WERI-Rb-1 (cell line): ENCODE data around the gene FOSB.

Experiments
- DNase-seq: peaks from one replicate; pipeline ENCODE4 v3.0.0-alpha.2; 2020
- H3K27ac ChIP-seq: fragments of 250-450 bp; sonication (Bioruptor Pico); 2 replicates; pipeline ENCODE4 v1.5.1; 2020; ENCODE audit warnings: mild to moderate bottlenecking, moderate library complexity
- H3K27me3 ChIP-seq: fragments of 250-450 bp; sonication (Bioruptor Pico); 2 replicates; pipeline ENCODE4 v1.5.1; 2021; ENCODE audit warnings: mild to moderate bottlenecking, low read depth, moderate library complexity; ENCODE audit not compliant: insufficient read depth, severe bottlenecking
- H3K36me3 ChIP-seq: fragments of 250-450 bp; sonication (Bioruptor Pico); 2 replicates; pipeline ENCODE4 v1.5.1; 2020; ENCODE audit warnings: mild to moderate bottlenecking, moderate library complexity
- H3K4me3 ChIP-seq: 2 replicates; pipeline ENCODE4 v1.5.1; 2011; ENCODE audit warnings: low read depth, mild to moderate bottlenecking, control low read depth, low read length
- H3K9me3 ChIP-seq: fragments of 250-450 bp; sonication (Bioruptor Pico); 2 replicates; pipeline ENCODE4 v1.5.1; 2021; ENCODE audit warnings: mild to moderate bottlenecking, moderate library complexity; ENCODE audit not compliant: severe bottlenecking
- TF ChIP-seq, protein P1 (sequence below): IDR thresholded peaks from 2 replicates; pipeline ENCODE4 v1.5.1; 2011; ENCODE audit warnings: low read depth, mild to moderate bottlenecking, control low read depth, inconsistent platforms, low read length

FOSB gene

DNA sequence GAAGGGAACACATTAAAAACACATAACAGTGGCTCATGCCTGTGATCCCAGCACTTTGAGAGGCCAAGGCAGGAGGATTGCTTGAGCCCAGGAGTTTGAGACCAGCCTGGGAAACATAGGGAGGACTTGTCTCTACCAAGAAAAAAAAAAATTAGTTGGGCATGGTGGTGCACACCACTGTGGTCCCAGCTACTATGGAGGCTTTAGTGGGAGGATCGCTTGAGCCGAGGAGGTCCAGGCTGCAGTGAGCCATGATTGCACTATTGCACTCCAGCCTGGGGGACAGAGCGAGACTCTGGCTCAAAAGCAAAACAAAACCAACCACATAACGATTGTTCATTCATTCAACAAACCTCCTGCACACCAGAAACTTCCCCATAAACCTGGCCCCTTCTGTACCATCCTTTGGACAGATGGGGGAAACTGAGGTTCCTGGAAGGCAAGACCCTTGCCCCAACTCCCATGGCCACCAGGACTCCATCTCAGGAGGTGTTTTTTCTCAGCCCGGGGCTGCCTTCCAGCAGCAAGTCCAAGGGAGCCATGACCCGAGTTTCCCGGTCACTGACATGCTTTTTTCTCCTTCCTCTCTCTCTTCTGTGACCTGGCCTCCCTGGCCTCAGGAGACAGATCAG is 4.3 kb downstream of the FOSB start:
- no peak overlapping the region for H3K4me3 ChIP-seq
- H3K27ac ChIP-seq = no peak overlapping the region
- no peaks in the 10 kb centered on the region for H3K36me3 ChIP-seq
- H3K9me3 ChIP-seq = no peaks in the 10 kb centered on the region
- TF ChIP-seq, protein P1, sequence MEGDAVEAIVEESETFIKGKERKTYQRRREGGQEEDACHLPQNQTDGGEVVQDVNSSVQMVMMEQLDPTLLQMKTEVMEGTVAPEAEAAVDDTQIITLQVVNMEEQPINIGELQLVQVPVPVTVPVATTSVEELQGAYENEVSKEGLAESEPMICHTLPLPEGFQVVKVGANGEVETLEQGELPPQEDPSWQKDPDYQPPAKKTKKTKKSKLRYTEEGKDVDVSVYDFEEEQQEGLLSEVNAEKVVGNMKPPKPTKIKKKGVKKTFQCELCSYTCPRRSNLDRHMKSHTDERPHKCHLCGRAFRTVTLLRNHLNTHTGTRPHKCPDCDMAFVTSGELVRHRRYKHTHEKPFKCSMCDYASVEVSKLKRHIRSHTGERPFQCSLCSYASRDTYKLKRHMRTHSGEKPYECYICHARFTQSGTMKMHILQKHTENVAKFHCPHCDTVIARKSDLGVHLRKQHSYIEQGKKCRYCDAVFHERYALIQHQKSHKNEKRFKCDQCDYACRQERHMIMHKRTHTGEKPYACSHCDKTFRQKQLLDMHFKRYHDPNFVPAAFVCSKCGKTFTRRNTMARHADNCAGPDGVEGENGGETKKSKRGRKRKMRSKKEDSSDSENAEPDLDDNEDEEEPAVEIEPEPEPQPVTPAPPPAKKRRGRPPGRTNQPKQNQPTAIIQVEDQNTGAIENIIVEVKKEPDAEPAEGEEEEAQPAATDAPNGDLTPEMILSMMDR = no peak
- no peaks in the 10 kb centered on the region for H3K27me3 ChIP-seq
- no peak for DNase-seq

DNA sequence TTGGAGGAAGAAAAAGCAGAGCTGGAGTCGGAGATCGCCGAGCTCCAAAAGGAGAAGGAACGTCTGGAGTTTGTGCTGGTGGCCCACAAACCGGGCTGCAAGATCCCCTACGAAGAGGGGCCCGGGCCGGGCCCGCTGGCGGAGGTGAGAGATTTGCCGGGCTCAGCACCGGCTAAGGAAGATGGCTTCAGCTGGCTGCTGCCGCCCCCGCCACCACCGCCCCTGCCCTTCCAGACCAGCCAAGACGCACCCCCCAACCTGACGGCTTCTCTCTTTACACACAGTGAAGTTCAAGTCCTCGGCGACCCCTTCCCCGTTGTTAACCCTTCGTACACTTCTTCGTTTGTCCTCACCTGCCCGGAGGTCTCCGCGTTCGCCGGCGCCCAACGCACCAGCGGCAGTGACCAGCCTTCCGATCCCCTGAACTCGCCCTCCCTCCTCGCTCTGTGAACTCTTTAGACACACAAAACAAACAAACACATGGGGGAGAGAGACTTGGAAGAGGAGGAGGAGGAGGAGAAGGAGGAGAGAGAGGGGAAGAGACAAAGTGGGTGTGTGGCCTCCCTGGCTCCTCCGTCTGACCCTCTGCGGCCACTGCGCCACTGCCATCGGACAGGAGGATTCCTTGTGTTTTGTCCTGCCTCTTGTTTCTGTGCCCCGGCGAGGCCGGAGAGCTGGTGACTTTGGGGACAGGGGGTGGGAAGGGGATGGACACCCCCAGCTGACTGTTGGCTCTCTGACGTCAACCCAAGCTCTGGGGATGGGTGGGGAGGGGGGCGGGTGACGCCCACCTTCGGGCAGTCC is 5.0 kb downstream of the FOSB start:
- Histone ChIP-seq H3K9me3 (no peaks in the 10 kb centered on the region), H3K27me3 (no peaks in the 10 kb centered on the region), H3K4me3 (no peak overlapping the region), H3K27ac (no peak overlapping the region), H3K36me3 (no peaks in the 10 kb centered on the region)
- TF ChIP-seq, protein P1 = no peak
- DNase-seq = no peak

DNA sequence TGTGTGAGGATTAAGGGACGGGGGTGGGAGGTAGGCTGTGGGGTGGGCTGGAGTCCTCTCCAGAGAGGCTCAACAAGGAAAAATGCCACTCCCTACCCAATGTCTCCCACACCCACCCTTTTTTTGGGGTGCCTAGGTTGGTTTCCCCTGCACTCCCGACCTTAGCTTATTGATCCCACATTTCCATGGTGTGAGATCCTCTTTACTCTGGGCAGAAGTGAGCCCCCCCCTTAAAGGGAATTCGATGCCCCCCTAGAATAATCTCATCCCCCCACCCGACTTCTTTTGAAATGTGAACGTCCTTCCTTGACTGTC is 5.5 kb downstream of the FOSB start:
- no peak overlapping the region for H3K4me3 ChIP-seq
- H3K27ac ChIP-seq = no peak overlapping the region
- DNase-seq = no peak
- H3K9me3 ChIP-seq = no peaks in the 10 kb centered on the region
- H3K36me3 ChIP-seq = no peaks in the 10 kb centered on the region
- TF ChIP-seq, protein P1 = no peak
- H3K27me3 ChIP-seq = no peaks in the 10 kb centered on the region

DNA sequence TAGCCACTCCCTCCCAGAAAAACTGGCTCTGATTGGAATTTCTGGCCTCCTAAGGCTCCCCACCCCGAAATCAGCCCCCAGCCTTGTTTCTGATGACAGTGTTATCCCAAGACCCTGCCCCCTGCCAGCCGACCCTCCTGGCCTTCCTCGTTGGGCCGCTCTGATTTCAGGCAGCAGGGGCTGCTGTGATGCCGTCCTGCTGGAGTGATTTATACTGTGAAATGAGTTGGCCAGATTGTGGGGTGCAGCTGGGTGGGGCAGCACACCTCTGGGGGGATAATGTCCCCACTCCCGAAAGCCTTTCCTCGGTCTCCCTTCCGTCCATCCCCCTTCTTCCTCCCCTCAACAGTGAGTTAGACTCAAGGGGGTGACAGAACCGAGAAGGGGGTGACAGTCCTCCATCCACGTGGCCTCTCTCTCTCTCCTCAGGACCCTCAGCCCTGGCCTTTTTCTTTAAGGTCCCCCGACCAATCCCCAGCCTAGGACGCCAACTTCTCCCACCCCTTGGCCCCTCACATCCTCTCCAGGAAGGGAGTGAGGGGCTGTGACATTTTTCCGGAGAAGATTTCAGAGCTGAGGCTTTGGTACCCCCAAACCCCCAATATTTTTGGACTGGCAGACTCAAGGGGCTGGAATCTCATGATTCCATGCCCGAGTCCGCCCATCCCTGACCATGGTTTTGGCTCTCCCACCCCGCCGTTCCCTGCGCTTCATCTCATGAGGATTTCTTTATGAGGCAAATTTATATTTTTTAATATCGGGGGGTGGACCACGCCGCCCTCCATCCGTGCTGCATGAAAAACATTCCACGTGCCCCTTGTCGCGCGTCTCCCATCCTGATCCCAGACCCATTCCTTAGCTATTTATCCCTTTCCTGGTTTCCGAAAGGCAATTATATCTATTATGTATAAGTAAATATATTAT is 6.1 kb downstream of the FOSB start:
- Histone ChIP-seq H3K27ac (no peak overlapping the region), H3K27me3 (no peaks in the 10 kb centered on the region), H3K4me3 (no peak overlapping the region), H3K9me3 (no peaks in the 10 kb centered on the region), H3K36me3 (no peaks in the 10 kb centered on the region; the same call in 1 of the 2 replicates)
- DNase-seq = no peak
- TF ChIP-seq, protein P1 = no peak

DNA sequence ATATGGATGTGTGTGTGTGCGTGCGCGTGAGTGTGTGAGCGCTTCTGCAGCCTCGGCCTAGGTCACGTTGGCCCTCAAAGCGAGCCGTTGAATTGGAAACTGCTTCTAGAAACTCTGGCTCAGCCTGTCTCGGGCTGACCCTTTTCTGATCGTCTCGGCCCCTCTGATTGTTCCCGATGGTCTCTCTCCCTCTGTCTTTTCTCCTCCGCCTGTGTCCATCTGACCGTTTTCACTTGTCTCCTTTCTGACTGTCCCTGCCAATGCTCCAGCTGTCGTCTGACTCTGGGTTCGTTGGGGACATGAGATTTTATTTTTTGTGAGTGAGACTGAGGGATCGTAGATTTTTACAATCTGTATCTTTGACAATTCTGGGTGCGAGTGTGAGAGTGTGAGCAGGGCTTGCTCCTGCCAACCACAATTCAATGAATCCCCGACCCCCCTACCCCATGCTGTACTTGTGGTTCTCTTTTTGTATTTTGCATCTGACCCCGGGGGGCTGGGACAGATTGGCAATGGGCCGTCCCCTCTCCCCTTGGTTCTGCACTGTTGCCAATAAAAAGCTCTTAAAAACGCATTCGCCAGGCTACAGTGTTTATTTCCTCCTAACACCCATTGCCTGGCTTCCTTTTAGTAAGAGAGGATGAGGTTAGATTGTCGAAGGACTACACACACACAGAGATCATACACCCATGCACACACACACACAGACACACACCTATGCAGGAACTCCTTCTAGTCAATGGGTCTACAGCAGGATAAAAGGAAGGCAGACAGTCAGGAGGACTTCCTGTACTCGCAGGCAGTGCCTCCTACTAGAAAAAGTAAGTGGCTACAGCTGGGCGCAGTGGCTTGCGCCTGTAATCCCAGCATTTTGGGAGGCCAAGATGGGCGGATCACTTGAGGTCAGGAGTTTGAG is 7.1 kb downstream of the FOSB start:
- Histone ChIP-seq H3K27me3 (no peaks in the 10 kb centered on the region), H3K27ac (no peak overlapping the region), H3K9me3 (no peaks in the 10 kb centered on the region), H3K36me3 (no peaks in the 10 kb centered on the region; the same call in 1 of the 2 replicates), H3K4me3 (no peak overlapping the region)
- DNase-seq = no peak
- TF ChIP-seq, protein P1 = no peak
